MM.1S (cell line): ENCODE measurements around the gene GMEB1.
"Not testable (repeated sequence)": the region's sequence is repeated elsewhere in the genome, so short reads cannot be mapped to it uniquely, and the experiment has no call there.

Experiments used
- DNase-seq: peaks from one replicate; pipeline ENCODE4 v3.0.0-alpha.2; 2015
- H2AFZ ChIP-seq: fragments of 300-600 bp; sonication (generic); 2 replicates; pipeline ENCODE4 v1.6.0; 2016; ENCODE audit warnings: antibody characterized with exemption, low read length
- H3F3A ChIP-seq: fragments of 300-600 bp; sonication (generic); 2 replicates; pipeline ENCODE4 v1.6.1; 2016; ENCODE audit warnings: mild to moderate bottlenecking, antibody characterized with exemption, low read length, moderate library complexity, mixed read lengths; ENCODE audit not compliant: insufficient read depth
- H3K27ac ChIP-seq: fragments of 300-600 bp; sonication (generic); 2 replicates; pipeline ENCODE4 v1.5.1; 2016; ENCODE audit warnings: mild to moderate bottlenecking, low read length
- H3K27me3 ChIP-seq: fragments of 300-600 bp; sonication (generic); replicated peaks from 2 replicates; pipeline ENCODE4 v1.6.0; 2016; ENCODE audit warnings: low read length; ENCODE audit not compliant: insufficient read depth
- H3K36me3 ChIP-seq: fragments of 300-600 bp; sonication (generic); replicated peaks from 2 replicates; pipeline ENCODE4 v1.6.1; 2016; ENCODE audit warnings: mild to moderate bottlenecking, low read length, mixed read lengths; ENCODE audit not compliant: insufficient read depth
- H3K4me1 ChIP-seq: fragments of 300-600 bp; sonication (generic); 2 replicates; pipeline ENCODE4 v1.6.1; 2016; ENCODE audit warnings: low read length, mixed read lengths
- H3K4me2 ChIP-seq: fragments of 300-600 bp; sonication (generic); 2 replicates; pipeline ENCODE4 v1.6.0; 2016; ENCODE audit warnings: low read depth, low read length
- H3K4me3 ChIP-seq: fragments of 300-600 bp; sonication (generic); 2 replicates; pipeline ENCODE4 v1.5.1; 2016; ENCODE audit warnings: low read length, mixed read lengths
- H3K79me2 ChIP-seq: fragments of 300-600 bp; sonication (generic); 2 replicates; pipeline ENCODE4 v1.6.1; 2016; ENCODE audit warnings: mixed run types, low read length, mixed read lengths
- H3K9ac ChIP-seq: fragments of 300-600 bp; sonication (generic); 2 replicates; pipeline ENCODE4 v1.6.1; 2016; ENCODE audit warnings: low read length, mixed read lengths
- H3K9me2 ChIP-seq: fragments of 300-600 bp; sonication (generic); replicated peaks from 2 replicates; pipeline ENCODE4 v1.6.1; 2016; ENCODE audit warnings: mild to moderate bottlenecking, low read length, mixed read lengths; ENCODE audit not compliant: insufficient read depth
- H3K9me3 ChIP-seq: fragments of 300-600 bp; sonication (generic); replicated peaks from 2 replicates; pipeline ENCODE4 v1.6.1; 2016; ENCODE audit warnings: mild to moderate bottlenecking, low read length, mixed read lengths; ENCODE audit not compliant: insufficient read depth
- H4K20me1 ChIP-seq: fragments of 300-600 bp; sonication (generic); 2 replicates; pipeline ENCODE4 v1.6.1; 2016; ENCODE audit warnings: mild to moderate bottlenecking, low read length, moderate library complexity, mixed read lengths; ENCODE audit not compliant: insufficient read depth
- CTCF ChIP-seq: fragments of 300-600 bp; sonication (generic); IDR thresholded peaks from 2 replicates; pipeline ENCODE4 v1.5.1; 2016; ENCODE audit warnings: antibody characterized with exemption, low read length, mixed read lengths
- EZH2 ChIP-seq: fragments of 300-600 bp; sonication (generic); optimal IDR thresholded peaks from 2 replicates; pipeline ENCODE3; 2017; ENCODE audit warnings: low read depth, mild to moderate bottlenecking, antibody characterized with exemption, low read length, mixed read lengths
- EZH2phosphoT487 ChIP-seq: fragments of 300-600 bp; sonication (generic); IDR thresholded peaks from 2 replicates; pipeline ENCODE4 v1.6.1; 2018; ENCODE audit warnings: antibody characterized with exemption, low read length

The GMEB1 gene

GRCh38 chr1:28668956-28669723 is 556 bp downstream of the GMEB1 start:
- no peaks in the 10 kb centered on the region for H3K27me3 ChIP-seq
- H3K9me2 ChIP-seq = no peaks in the 10 kb centered on the region
- peak overlapping the region; percentile 83 for H3K27ac ChIP-seq
- H3F3A ChIP-seq = peaks cover 14% of the 10 kb centered on the region
- H3K4me2 ChIP-seq = peak overlapping the region; percentile 73
- H3K36me3 ChIP-seq = no peaks in the 10 kb centered on the region
- no peaks in the 10 kb centered on the region for H4K20me1 ChIP-seq
- peaks cover 48% of the 10 kb centered on the region for H3K79me2 ChIP-seq
- DNase-seq = peak; percentile 74
- no peak for TF ChIP-seq EZH2
- no peak for TF ChIP-seq EZH2phosphoT487
- TF ChIP-seq CTCF = no peak
- peak overlapping the region; percentile 69 for H2AFZ ChIP-seq
- no peaks in the 10 kb centered on the region for H3K9me3 ChIP-seq
- H3K4me1 ChIP-seq = peaks cover 5% of the 10 kb centered on the region
- peak overlapping the region; percentile 90 for H3K9ac ChIP-seq
- H3K4me3 ChIP-seq = peak overlapping the region; percentile 88

GRCh38 chr1:28671254-28671780 is 2.7 kb downstream of the GMEB1 start:
- DNase-seq = no peak
- H3K27me3 ChIP-seq = no peaks in the 10 kb centered on the region
- H3K9ac ChIP-seq = no peak overlapping the region
- H3K36me3 ChIP-seq = no peaks in the 10 kb centered on the region
- H3K79me2 ChIP-seq = peaks cover 61% of the 10 kb centered on the region
- peaks cover 14% of the 10 kb centered on the region for H3F3A ChIP-seq
- no peaks in the 10 kb centered on the region for H3K9me3 ChIP-seq
- H3K4me3 ChIP-seq = no peak overlapping the region
- no peak overlapping the region for H3K27ac ChIP-seq
- no peak overlapping the region for H3K4me2 ChIP-seq
- no peaks in the 10 kb centered on the region for H4K20me1 ChIP-seq
- no peak for TF ChIP-seq CTCF
- no peak for TF ChIP-seq EZH2
- H3K9me2 ChIP-seq = no peaks in the 10 kb centered on the region
- H3K4me1 ChIP-seq = peaks cover 5% of the 10 kb centered on the region
- H2AFZ ChIP-seq = no peak overlapping the region

- Histone ChIP-seq H3K79me2 (peaks cover 69% of the 10 kb centered on the region), H3F3A (peaks cover 13% of the 10 kb centered on the region)
- not testable (repeated sequence) for H3K9me3 ChIP-seq, H3K9ac ChIP-seq, H4K20me1 ChIP-seq, H3K4me3 ChIP-seq, H2AFZ ChIP-seq, DNase-seq, H3K4me2 ChIP-seq, H3K9me2 ChIP-seq, H3K36me3 ChIP-seq, H3K27ac ChIP-seq, H3K4me1 ChIP-seq, H3K27me3 ChIP-seq
Measured at GRCh38 chr1:28672971-28673370, 4.4 kb downstream of the GMEB1 start.

- H3F3A ChIP-seq = no peaks in the 10 kb centered on the region
- no peaks in the 10 kb centered on the region for H3K36me3 ChIP-seq
- DNase-seq = no peak
- TF ChIP-seq EZH2phosphoT487 = no peak
- TF ChIP-seq CTCF = no peak
- TF ChIP-seq EZH2 = no peak
- no peak overlapping the region for H2AFZ ChIP-seq
- H3K79me2 ChIP-seq = peaks cover 54% of the 10 kb centered on the region
- H3K9ac ChIP-seq = no peak overlapping the region
- no peak overlapping the region for H3K4me3 ChIP-seq
- H3K9me3 ChIP-seq = no peaks in the 10 kb centered on the region
- H3K27ac ChIP-seq = no peak overlapping the region
- no peaks in the 10 kb centered on the region for H3K4me1 ChIP-seq
- H3K4me2 ChIP-seq = no peak overlapping the region
- H4K20me1 ChIP-seq = no peaks in the 10 kb centered on the region
- H3K27me3 ChIP-seq = no peaks in the 10 kb centered on the region
- no peaks in the 10 kb centered on the region for H3K9me2 ChIP-seq
Measured at GRCh38 chr1:28675924-28676257, 7.3 kb downstream of the GMEB1 start.
